NCI-H2029 treated with DMSO at 0.1 percent for 48 hours (cell line): ENCODE results near the gene KDM2B.
A peak's percentile ranks its signal among the peaks of the same experiment; 100 is the strongest.
"Not testable (repeated sequence)": the region's sequence is repeated elsewhere in the genome, so short reads cannot be mapped to it uniquely, and the experiment has no call there.

Experiments
- DNase-seq: peaks from one replicate; lab custom pipeline; 2025; lab: John Stamatoyannopoulos, UW

Gene KDM2B

DNA sequence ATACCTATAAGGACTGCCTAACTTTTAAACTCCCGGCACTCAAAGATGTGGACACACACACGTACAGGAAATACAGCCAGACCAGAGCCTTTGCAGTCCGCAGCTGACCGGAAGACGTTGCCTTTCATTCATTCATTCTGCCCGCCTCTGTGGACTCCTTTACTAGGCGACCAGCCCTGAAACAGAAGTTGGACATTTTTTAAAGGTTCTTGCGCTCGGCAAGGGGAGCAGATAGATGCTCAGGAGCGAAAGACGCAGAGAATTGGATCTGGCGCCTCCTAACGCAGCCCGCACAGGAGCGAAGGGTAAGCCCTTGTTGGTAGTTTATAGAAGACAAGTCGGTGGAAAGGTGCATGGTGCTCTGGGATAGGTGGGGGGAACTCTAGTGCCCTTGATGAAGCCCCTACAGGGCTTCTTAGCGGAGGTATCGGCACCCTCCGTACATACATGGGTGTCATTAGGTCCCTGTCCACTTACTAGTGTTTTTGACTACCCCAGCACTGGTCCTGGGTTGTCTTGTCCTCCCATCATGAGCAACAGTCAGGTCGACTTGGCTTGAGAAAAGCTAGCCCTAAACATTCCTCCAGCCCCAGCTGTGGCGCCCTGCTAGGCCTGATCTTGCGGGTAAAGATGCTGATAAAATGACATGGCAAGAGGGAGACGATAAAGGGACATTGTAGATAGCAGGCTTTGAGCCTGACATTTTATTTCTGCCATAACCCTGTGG lies at the start of gene KDM2B:
Gene KDM2B, minus strand, starts transcription at position 65 of the 727 bp plus-strand sequence. CDS start 112 bp downstream, outside the sequence.
- DNase-seq: no peak

DNA sequence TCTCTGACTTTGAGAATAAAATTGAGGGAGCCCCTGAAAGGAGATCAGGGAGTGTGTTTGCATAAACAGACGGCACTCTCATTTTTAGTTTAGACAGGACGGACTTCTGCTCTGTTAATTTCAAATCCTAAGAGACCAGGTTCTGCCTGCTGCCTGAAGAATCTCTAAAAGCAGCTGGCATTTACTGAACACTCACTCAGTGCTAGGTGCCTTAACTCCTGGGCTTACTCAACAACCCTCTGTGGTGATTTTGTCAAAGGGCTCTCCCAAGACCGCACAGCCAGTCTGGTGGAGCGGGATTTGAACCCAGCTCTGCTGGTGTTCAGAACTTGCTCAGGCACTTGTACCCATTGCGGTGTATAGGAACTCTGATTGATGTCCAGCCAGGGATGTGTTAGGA lies 47.7 kb upstream of the KDM2B start:
- DNase-seq: no peak

DNA sequence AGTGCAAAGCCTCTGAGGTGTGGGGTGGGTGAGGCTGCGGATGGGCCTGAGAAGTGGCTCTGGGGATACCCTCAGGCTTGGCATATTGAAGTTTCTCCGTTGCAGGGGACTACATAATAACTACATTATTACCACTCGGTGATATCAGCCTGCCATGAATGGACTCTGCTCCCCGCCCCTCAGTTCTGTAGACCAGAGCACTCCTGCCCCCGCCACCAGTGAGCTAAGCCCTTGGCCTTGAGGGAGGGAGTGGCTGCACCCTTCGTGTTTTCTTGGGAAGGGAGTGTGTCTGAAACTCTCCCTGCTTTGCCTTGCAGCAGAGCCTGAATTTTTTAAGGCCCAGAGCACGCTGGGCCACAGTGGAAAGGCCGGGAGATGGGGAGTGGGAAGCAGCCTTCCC lies 47.2 kb upstream of the KDM2B start:
- no peak for DNase-seq

DNA sequence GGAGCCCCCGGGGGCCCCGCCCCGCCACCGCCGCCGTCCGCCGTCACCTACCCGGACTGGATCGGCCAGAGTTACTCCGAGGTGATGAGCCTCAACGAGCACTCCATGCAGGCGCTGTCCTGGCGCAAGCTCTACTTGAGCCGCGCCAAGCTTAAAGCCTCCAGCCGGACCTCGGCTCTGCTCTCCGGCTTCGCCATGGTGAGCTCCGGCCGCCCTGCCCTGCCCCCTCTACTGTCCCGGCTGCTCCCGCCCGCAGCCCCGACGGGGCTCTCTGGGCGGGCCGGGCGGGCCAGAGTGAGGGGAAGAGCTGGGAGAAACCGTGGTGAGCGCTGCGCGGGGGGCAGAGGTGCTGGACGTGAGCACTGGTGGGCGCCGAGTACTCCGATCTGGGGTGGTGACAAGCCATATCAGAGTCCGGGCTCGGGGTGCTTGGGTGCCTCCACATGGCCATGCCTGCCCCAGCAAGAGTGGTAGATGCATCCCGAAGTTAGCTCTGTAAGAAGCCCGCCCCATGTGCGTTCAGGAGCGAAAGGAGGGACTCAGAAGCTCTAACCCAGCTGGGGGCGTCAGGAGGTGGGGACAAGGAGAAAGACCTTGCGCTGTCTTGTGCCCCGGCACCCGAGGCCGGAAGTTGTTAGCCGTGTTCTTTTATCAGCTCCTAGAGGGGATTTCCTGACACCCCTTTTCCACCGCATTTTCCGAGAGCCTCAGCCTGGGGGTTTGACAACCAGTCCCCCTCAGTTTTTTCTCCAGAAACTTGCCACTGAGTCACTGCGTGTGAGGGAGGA lies 46.2 kb upstream of the KDM2B start:
- no peak for DNase-seq

DNA sequence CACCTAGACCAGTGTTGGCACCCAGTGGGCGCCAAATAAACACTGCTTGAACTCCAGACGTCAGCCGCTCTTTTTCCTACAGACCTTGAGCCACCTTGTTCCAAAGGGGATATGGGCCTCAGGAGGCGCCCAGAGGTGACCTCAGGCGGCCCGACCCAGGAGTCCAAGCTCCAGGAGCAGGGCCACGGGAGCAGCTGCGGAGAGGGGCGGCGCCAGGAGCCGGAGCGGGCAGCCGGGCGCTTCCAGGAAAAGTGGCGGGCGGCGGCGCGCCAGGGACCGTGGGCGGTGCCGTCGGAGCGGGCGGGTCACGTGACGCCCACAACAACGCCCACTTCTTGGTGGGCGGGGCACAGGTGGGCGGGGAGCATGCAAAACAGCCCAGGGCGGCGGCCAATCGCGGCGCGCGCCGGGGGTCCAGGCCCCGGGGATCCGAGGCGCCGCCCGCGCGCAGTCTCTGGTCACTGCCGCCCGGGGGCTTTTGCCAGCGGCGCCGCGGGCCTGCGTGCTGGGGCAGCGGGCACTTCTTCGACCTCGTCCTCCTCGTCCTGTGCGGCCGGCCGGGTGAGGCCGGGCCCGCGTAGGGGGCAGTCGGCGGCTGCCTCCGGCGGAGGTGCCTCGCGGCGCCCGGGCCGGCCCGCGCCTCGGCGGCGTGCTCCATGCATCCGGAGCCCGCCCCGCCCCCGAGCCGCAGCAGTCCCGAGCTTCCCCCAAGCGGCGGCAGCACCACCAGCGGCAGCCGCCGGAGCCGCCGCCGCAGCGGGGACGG lies 45.4 kb upstream of the KDM2B start, which contains the start of gene ORAI1:
Gene ORAI1, plus strand, starts transcription at position 444 of the 766 bp plus-strand sequence.
- peak; percentile 76 for DNase-seq

DNA sequence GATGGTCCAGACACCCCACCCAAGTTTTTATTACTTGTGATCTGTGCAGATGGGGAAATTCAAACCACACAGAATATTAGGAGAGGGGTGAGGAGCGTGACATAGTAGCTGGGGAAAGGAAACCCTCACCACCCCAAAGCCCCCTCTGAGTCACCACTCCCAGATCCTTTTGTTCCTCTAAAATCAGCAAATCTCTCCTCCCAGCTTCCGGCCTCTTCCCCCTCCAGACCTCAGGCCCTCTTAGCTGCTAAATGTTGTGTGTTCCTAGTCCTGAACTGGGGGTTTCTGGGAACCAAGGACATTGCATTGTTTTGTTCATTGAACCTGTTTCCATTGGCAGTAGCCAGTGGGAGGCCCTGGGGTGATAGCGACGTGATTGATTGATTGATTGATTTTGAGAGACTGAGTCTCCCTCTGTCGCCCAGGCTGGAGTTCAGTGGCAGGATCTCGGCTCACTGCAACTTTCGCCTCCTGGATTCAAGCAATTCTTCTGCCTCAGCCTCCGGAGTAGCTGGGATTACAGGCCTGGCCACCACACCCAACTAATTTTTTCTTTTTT lies 39.6 kb upstream of the KDM2B start:
- no peak for DNase-seq

DNA sequence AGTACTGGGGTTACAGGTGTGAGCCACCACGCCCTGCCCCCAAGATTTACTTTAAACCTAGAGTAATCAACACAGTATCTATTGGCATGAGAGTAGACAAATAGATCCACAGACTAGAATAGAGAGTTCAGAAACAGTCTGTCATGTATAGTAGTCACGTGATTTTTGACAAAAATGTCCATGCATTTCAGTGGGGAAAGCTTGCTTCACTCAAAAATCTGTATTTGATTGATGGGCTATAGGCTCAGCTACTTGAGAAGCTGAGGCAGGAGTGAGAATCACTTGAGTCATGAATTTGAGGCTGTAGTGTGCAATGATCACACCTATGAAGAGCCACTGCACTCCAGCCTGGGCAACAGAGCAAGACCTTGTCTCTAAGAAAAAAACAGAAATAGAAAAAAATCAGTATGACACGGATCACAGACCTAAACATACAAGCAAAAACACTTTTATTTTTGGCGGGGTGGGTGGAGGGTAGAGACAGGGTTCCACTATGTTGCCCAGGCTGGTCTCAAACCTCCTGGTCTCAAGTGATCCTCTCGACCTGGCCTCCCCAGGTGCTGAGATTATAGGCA lies 37.9 kb upstream of the KDM2B start:
- DNase-seq: no peak

DNA sequence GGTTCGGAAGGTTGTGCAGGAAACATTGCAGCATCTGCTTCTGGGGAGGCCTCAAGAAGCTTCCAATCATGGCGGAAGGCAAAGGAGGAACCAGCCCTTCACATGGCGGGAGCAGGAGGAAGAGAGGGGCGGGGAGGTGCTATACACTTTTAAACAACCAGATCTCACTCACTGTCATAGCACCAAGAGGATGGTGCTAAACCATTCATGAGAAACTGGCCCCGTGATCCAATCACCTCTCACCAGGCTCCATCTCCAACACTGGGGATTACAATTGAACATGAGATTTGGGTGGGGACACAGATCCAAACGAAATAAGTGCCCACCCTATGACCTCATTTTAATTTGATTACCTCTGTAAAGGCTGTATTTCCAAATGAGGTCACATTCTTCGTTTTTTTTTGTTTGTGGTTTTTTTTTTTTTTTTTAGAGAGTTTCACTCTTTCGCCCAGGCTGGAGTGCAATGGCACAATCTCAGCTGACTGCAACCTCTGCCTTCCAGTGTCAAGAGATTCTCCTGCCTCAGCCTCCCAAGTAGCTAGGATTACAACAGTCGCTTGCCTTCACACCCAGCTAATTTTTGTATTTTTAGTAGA lies 34.1 kb upstream of the KDM2B start:
- no peak for DNase-seq

DNA sequence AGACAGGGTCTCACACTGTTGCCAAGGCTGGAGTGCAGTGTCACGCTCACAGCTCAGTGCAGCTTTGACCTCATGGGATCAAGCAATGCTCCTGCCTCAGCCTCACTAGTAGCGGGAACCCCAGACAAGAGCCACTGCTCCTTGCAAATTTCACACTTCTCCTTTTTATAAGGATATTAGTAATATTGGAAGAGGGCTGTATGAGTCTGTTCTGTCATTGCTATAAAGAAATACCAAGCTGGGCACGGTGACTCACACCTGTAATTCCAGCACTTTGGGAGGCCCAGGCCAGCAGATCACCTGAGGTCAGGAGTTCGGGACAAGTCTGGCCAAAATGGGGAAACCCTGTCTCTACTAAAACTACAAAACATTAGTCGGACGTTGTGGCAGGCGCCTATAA lies 32.6 kb upstream of the KDM2B start:
- DNase-seq: no peak

DNA sequence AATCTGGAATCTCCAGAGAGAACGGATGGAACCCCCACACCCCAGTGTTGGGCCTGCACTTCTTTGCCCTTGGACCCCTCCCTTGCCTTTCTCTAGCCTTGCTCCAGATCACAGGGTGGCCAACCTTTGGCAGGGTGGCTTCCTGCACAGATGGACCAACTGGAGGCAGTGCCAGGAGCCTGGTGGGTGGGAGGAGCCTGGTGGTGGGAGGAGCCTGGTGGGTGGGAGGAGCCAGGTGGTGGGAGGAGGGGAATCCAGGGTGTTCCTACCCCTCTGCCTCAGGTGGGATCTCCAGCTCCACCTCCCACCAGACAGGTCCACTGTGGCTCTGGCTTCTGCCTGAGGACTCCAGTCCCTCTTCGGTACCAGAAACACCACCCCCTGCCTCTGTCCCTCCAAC lies 30.5 kb upstream of the KDM2B start:
- no peak for DNase-seq

DNA sequence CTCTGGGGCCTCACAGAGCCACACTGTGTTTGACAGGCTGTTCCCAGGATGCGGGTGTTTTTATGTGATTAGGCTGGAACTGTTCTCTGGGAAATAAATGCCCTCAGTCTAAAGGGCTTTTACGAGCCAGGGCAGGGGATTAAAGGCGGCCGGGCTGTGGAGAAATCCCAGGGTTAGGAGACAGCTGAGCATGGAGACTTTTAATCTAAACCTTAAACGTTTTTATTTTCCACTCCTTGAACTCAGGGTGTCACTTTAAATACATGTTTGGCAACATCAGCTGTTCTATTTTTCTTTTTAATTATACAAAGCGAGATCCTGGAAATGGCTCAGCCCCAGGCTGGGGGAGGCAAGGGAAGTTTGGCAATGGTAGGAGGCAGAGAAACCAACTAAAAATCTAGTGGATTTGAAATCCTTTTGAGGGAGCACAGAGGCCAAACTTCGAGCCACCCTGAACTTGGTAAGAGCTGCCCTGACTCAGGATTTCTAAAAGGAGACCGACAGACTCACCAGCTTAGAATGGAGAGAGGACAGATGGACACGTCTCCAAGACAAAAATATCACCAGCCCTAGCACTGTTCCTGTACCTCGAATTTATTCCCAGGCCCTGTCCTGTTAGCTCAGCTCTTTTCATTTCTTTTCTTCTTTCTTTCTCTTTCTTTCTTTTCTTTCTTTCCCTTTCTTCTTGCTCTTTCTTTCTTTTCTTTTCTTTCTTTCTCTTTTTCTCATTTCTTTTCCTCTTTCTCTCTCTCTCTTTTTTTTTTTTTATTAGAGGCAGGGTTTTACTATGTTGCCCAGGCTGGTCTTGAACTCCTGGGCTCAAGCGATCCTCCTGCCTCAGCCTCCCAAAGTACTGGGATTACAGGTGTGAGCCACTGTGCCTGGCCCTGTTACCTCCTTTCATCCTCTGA lies 29.7 kb upstream of the KDM2B start:
- DNase-seq: no peak

DNA sequence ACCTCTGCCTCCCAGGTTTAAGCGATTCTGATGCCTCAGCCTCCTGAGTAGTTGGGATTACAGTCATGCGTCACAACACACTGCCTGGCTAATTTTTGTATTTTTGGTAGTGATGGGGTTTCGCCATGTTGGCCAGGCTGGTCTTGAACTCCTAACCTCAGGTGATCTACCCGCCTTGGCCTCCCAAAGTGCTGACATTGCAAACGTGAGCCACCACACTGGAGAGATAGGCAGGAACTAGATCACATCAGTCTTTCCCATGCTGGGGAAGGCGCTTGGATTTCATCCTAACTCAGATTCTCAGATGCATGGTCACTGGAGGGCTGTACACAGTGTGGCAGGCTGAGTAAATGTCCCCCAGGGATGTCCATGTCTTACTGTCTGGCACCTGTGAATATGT lies 27.5 kb upstream of the KDM2B start:
- no peak for DNase-seq

DNA sequence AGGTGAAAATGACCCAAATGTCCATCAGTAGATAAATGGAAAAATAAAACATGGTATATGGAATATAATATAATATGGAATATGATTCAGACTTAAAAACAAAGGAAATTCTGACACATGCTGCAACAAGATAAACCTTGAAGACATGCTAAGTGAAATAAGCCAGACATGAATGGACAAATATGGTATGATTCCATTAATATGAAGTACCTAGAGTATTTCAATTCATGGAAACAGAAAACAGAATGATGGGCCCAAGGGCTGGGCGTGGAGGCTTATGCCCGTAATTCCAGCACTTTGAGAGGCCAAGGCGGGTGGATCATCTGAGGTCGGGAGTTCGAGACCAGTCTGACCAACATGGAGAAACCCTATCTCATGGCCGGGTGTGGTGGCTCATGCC lies 22.8 kb upstream of the KDM2B start:
- no peak for DNase-seq

DNA sequence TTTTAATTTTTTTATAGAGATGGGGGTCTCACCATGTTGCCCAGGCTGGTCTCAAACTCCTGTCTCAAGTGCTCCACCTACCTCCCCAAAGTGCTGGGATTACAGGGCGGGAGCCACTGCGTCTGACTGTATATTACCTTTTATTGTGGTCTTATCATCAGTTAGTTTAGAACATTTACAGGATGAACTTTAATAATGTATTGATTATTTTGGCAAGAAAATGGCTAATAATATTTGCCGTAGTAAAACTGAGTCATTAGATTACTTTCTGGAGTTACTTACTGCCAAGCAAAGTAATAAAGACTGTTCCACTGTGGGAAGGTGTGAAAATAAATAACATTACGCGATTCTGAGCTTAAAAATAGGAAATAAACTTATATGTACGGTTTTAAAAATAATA lies 21.9 kb upstream of the KDM2B start:
- no peak for DNase-seq

DNA sequence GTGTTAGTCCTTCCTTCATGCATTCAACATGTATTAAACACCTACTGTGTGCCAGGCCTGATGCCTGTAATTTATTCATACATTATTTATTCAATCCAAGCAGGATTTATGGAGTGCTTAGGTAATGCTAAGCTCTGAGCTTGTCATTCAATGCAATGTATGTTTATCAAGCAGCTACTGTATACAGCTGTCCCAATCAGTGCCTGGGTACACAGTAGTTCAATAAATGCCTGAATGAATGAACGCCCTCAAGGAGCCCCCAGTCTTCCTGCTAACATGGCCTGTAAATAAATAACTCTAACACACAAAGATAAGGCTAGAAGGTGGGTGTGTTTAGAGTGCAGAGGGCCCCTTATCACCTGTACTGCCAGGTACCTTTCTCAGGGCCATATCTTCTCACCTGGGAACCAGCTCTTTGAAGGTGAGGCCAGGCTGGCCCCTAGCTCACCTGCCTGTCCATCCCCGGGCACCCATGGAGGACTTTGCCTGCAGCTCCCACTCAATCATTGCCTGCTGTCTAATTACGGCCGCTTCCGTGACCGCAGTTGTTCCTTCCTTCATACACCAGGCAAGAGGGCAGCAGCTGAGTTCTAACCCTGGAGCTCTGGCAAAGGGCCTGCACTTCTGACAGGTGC lies 20.0 kb upstream of the KDM2B start:
- no peak for DNase-seq

DNA sequence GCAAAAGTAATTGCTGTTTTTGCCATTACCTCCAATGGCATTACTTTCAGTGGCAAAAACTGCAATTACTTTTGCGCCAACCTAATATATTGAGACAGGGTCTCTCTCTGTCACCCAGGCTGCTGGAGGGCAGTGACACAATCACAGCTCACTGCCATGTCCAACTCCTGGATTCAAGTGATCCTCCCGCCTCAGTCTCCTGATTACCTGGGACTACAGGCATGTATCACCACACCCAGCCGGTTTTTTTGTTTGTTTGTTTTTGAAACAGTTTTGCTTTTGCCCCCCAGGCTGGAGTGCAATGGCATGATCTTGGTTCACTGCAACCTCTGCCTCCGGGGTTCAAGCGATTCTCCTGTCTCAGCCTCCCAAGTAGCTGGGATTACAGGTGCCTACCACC lies 15.7 kb upstream of the KDM2B start:
- DNase-seq: no peak

DNA sequence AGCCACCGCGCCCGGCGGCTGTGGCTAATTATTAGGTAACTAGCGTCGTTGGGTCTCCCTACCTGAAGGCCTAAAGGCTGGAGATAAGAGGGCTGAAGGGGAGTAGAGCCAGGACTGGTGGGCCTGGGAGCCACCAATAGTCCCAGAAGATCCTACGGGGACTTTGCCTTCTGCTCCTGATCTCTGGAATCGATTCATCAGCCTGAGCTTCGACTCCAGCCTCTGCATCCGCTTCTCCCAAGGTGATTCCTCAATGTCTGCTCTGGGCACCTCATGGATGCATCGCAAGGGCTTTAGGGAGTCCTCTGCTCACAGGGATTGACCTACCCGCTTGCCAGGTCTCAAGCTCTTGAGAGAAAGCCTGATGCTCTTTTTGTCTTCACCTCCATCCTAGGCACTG lies 14.7 kb upstream of the KDM2B start:
- DNase-seq: no peak

DNA sequence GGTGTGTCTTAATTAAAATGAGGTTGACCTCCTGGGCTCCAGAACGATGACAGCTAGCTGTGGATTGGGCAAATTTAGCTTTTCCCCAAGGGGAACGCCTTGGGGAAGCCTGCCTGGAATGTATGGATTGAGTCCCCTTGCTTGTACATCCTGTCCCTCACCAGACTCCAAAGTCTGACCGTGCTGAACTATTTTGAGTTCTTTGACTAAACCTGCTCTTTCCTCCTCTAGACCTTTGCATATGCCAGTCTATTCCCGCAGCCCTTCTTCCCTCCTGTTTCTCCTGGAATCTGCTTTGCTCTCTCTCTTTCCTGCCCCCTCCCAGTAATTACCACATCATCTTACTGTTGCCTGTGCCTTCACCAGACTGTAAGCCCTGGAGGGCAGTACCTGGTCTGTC lies 11.5 kb upstream of the KDM2B start:
- DNase-seq: no peak

DNA sequence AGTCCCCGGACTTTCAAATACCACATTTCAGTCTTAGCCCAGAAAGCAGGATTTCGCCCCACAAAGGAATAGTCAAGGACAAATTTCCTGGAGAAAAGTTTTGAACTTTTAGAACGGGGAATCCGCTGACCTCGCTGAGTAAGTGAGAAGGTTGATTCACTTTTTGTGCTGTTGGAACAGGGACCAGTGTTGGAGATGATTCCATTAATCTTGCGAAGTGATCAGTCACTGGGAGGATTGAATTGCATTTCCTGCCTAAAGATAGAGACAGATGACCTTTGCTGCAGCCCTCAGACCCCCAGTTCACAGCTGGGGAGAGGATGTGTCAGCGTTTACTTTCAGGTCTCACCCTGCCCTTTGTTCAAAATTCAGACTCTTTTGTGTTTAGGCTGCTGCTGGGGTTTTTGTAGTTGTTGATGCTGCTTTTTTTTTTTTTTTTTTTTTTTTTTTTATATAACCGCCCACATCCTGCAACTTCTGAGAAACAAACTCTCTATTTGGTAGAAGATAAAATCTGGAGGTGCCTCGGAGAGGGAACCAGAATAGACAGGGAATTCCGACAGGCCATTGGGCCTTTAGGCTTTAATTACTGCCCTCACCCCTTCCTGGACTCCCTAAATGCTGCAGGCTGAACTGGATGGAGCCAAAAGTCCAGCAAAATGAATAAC lies 9.8 kb upstream of the KDM2B start:
- no peak for DNase-seq

DNA sequence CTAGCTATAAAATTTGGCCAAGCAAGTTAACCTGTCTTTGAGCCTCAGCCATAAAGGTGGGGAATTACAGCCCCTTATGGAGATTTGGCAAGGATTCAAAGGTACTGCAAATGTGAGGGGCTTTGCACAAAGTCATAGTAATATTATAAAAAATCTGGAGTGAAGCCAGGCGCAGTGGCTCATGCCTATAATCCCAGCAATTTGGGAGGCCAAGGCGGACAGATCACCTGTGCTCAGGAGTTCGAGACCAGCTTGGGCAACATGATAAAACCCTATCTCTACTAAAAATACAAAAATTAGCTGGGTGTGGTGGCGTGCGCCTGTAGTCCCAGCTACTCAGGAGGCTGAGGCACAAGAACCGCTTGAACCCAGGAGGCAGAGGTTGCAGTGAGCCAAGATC lies 4.1 kb upstream of the KDM2B start:
- not testable (repeated sequence) for DNase-seq
